Suprapubic skin (tissue), 4 donors: ENCODE measurements around the gene RNU11.

Experiments used
- POLR2A ChIP-seq, 2 donors: fragments of 450-650 bp; IDR thresholded peaks; one replicate each; pipeline ENCODE4 v1.6.1; 2017; ENCODE audit warnings: antibody characterized with exemption in 2 of 2, mild to moderate bottlenecking in 2 of 2, moderate library complexity in 2 of 2
- POLR2AphosphoS5 ChIP-seq, 3 donors: sonication (generic); formaldehyde crosslinking; IDR thresholded peaks; one replicate each; pipeline ENCODE4 v1.6.1; 2017; ENCODE audit warnings: antibody characterized with exemption in 3 of 3
- TF ChIP-seq, protein P1 (sequence below), 2 donors: fragments of 200-600 bp in 1 of 2; fragments of 450-650 bp in 1 of 2; sonication (generic) in 1 of 2; IDR thresholded peaks; one replicate each; pipeline ENCODE4 v1.5.1; 2016 to 2019; ENCODE audit warnings: antibody characterized with exemption in 2 of 2, mild to moderate bottlenecking in 1 of 2, moderate library complexity in 1 of 2

DNA sequence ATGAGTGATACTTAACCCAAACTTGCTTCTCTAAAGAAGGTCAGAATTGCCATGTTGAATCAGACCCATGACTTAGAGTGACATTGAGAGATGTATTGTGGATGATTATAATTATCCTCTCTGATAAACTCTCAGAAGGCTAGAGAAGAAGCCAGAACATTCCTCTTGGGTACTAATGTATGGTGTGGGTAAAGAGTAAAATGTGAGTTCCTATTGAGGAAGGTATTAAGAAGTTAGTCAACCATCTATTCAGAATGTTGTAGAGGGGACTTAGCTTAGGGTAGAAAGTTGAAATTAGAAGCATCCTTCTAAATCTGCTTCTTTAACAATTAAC is 27.5 kb downstream of the RNU11 start:
- TF ChIP-seq, protein P1, sequence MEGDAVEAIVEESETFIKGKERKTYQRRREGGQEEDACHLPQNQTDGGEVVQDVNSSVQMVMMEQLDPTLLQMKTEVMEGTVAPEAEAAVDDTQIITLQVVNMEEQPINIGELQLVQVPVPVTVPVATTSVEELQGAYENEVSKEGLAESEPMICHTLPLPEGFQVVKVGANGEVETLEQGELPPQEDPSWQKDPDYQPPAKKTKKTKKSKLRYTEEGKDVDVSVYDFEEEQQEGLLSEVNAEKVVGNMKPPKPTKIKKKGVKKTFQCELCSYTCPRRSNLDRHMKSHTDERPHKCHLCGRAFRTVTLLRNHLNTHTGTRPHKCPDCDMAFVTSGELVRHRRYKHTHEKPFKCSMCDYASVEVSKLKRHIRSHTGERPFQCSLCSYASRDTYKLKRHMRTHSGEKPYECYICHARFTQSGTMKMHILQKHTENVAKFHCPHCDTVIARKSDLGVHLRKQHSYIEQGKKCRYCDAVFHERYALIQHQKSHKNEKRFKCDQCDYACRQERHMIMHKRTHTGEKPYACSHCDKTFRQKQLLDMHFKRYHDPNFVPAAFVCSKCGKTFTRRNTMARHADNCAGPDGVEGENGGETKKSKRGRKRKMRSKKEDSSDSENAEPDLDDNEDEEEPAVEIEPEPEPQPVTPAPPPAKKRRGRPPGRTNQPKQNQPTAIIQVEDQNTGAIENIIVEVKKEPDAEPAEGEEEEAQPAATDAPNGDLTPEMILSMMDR (IDR thresholded peaks at IDR 0.05): no peak
- no peak for TF ChIP-seq POLR2AphosphoS5 (IDR thresholded peaks at IDR 0.05)
- no peak for TF ChIP-seq POLR2A (IDR thresholded peaks at IDR 0.05)
